SJCRH30 (cell line): Measurements from ENCODE around the gene NAT10. TPM values are rescaled to one million over a fixed set of nuclear protein-coding genes. Genes with fewer than 3 reads are reported as not detected.
"Not testable (repeated sequence)": the region's sequence is repeated elsewhere in the genome, so short reads cannot be mapped to it uniquely, and the experiment has no call there.

Experiments used
- DNase-seq, 2 experiments: peaks; one replicate each; pipeline ENCODE4 v3.0.0-alpha.2; 2015 to 2020
- H3K27ac ChIP-seq: fragments of 250-450 bp; sonication (Bioruptor Pico); 2 replicates; pipeline ENCODE4 v1.5.1; 2020; ENCODE audit warnings: mild to moderate bottlenecking, moderate library complexity
- H3K27me3 ChIP-seq: fragments of 250-450 bp; sonication (Bioruptor Pico); 2 replicates; pipeline ENCODE4 v1.5.1; 2020; ENCODE audit warnings: mild to moderate bottlenecking, moderate library complexity
- H3K36me3 ChIP-seq: fragments of 250-450 bp; sonication (Bioruptor Pico); 2 replicates; pipeline ENCODE4 v1.5.1; 2020; ENCODE audit warnings: mild to moderate bottlenecking, moderate library complexity
- H3K4me1 ChIP-seq: fragments of 250-450 bp; sonication (Bioruptor Pico); 2 replicates; pipeline ENCODE4 v1.5.1; 2020; ENCODE audit warnings: mild to moderate bottlenecking, moderate library complexity
- H3K4me3 ChIP-seq: fragments of 250-450 bp; sonication (Bioruptor Pico); 2 replicates; pipeline ENCODE4 v1.5.1; 2020; ENCODE audit warnings: mild to moderate bottlenecking, moderate library complexity
- H3K9me3 ChIP-seq: fragments of 250-450 bp; sonication (Bioruptor Pico); replicated peaks from 2 replicates; pipeline ENCODE4 v1.5.1; 2020; ENCODE audit warnings: mild to moderate bottlenecking, moderate library complexity
- total RNA-seq: library from RNA; depleted of rRNA; stranded (reverse); fragments of >200 nt; shearing (Covaris generic); gene quantifications from 2 replicates; pipeline ENCODE4 v1.2.3, GENCODE V29; 2014

The NAT10 gene
- total RNA-seq, 1 experiment from 2014 or later = 50.2 TPM

DNA sequence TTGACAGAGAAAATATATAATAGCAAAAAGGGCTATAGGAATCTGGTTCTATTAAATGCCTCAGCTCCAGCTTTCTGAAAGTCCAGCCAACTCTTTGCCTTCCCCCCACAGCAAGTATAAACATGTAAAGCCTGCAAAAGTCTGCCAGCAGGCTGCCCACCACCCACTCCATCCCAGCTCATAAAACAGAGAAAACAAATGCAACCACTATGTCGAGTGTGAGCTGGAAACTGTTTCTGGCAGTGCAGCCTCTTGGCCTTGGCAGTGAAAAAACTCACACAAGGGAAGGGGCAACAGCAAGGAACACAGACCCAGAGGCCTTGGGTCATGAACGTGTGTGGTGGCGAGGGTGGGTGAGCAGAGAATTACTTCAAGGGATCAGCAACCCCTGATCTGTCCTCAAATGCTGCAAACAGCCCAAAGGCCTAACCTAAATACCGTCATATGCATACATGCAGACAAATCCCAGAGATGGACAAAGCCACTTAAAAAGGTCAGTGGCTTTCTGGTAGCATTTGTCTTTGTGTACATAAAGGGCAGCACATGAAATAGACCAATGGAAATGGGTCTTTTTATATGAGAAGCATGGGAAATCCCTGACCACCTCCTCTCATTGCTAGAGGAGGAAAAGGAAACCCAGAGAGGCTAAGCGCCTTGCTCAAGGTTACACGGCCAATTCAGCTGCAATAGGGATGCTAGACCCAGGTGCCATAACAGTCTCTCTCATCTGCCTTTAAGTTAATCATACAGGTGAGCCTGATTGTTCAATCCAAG lies 74.8 kb downstream of the NAT10 start:
- DNase-seq = no peak
- Histone ChIP-seq H3K27ac (no peak overlapping the region), H3K27me3 (no peaks in the 10 kb centered on the region)

DNA sequence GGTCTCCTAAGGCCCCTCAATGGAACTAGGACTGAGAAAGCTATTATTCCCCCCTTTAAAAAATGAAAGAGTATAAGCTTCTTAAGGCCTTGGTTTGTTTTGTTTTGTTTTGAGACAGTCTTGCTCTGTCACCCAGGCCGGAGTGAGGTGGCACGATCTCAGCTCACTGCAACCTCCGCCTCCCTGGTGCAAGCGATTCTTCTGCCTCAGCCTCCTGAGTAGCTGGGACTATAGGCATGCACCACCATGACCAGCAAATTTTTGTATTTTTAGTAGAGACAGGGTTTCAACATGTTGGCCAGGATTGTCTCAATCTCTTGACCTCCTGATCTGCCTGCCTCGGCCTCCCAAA lies 75.4 kb downstream of the NAT10 start:
- H3K27me3 ChIP-seq, H3K36me3 ChIP-seq, H3K27ac ChIP-seq, H3K4me3 ChIP-seq, DNase-seq, H3K9me3 ChIP-seq: not testable (repeated sequence)
- H3K4me1 ChIP-seq = peaks cover 11% of the 10 kb centered on the region

More for the DNA sequence above, 74.8 kb downstream of the NAT10 start:
- Histone ChIP-seq H3K9me3 (no peaks in the 10 kb centered on the region), H3K4me3 (no peak overlapping the region), H3K4me1 (peaks cover 8% of the 10 kb centered on the region), H3K36me3 (no peaks in the 10 kb centered on the region)

DNA sequence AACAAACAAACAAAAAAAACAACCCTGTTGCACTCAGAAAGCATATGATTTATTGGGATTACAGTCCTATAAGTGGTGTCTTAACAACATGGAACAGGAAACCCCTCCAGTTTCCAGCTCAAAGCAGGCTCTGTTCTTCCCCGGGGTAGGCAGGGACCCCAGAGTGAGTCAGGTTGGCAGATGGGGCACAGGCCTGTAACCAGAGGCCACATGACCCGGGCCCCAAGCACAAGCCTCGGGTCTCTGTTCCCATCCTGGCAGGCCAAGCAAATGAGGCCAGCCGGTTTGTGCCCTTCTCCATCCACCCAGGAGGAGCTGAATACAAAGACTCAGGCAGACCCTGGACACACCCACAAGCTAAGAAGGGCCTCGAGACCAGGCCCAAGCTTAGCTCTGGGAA lies 75.8 kb downstream of the NAT10 start:
- Histone ChIP-seq H3K36me3 (no peaks in the 10 kb centered on the region), H3K4me3 (no peak overlapping the region), H3K27ac (no peak overlapping the region), H3K9me3 (no peaks in the 10 kb centered on the region), H3K4me1 (peaks cover 11% of the 10 kb centered on the region), H3K27me3 (no peaks in the 10 kb centered on the region)
- DNase-seq = no peak

DNA sequence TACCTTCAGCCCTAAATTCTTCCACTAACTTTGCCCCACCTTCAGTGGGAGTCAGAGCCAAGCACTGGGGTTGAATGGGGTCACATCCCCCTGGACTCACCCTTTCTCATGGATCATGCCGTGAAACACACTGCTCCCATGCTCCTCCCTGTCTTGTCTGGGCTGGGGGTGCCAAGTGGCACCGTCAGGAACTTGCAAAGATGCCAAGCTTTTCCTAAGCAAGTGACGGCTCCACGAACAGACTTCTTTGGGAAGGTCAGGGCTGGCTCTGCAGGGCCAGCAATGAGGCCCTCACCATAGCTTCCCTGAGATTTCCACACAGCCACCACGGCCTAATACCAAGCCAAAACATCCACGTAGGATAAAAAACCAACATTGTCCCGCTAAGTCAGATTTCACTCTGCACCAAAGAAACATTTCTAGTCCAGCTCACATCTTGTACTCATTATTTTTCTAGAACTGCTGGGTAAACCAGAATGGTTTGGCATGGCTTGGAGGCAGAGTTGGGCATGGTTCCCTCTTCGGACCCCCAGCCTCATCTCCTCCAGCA lies 76.5 kb downstream of the NAT10 start:
- DNase-seq = no peak
- no peaks in the 10 kb centered on the region for H3K36me3 ChIP-seq
- no peaks in the 10 kb centered on the region for H3K27me3 ChIP-seq
- no peak overlapping the region for H3K27ac ChIP-seq
- no peaks in the 10 kb centered on the region for H3K9me3 ChIP-seq
- H3K4me3 ChIP-seq = no peak overlapping the region
- H3K4me1 ChIP-seq = peaks cover 10% of the 10 kb centered on the region

DNA sequence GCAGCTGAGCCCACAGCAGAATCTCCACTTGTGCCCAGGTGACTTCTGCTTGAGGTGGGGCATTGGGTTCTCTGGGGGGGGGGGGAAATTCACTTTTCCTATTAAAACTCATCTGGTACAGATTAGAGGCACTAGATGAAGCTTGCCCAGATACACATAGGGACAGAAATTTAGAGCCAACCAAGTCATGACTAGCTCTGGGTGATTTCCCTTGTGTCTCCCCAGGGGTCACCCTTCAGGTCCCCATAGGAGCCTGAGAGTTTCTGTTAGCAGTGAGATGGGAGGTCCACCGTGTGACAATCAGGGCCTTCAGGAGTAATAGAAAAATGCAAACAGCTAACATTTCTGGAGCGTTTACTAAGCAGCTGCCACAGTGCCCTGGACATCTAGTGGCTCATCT lies 77.0 kb downstream of the NAT10 start:
- no peak overlapping the region for H3K27ac ChIP-seq
- no peaks in the 10 kb centered on the region for H3K27me3 ChIP-seq
- no peaks in the 10 kb centered on the region for H3K36me3 ChIP-seq
- no peak overlapping the region for H3K4me3 ChIP-seq
- no peak for DNase-seq
- peaks cover 11% of the 10 kb centered on the region; the same call in 1 of the 2 replicates for H3K4me1 ChIP-seq
- no peaks in the 10 kb centered on the region for H3K9me3 ChIP-seq

DNA sequence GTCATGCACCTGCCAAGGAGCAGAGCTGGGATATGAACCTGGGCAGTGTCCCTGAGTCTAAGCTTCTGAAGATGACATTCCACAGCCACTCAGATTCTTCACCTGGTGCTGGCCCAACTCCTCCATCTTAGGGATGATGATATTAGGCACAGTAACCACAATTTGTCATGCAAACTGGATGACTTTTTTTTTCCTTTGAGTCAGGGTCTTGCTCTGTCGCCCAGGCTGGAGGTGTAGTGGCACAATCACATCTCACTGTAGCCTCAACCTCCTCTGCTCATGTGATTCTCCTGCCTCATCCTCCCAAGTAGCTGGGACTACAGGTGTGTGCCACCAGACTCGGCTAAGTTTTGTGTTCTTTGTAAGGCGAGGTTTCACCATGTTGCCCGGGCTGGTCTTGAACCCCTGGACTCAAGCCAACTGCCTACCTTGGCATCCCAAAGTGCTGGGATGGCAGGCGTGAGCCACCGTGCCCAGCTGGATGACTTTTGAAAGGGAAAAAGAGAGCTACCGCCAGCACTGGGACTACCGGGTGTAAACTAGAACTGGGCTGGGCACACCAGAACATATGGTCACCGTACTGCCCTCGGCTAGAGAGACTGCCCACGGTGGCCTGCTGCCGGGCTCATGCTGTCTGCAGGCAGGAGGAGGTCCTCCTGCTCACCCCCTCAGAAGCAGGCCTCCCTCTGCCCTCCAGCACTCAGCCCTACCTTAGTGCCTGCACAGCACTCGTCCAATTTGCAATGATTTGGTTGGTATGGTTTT lies 77.7 kb downstream of the NAT10 start:
- Histone ChIP-seq H3K4me1 (peaks cover 11% of the 10 kb centered on the region; the same call in 1 of the 2 replicates), H3K27ac (no peak overlapping the region), H3K27me3 (no peaks in the 10 kb centered on the region), H3K4me3 (no peak overlapping the region), H3K9me3 (no peaks in the 10 kb centered on the region), H3K36me3 (no peaks in the 10 kb centered on the region)
- no peak for DNase-seq

DNA sequence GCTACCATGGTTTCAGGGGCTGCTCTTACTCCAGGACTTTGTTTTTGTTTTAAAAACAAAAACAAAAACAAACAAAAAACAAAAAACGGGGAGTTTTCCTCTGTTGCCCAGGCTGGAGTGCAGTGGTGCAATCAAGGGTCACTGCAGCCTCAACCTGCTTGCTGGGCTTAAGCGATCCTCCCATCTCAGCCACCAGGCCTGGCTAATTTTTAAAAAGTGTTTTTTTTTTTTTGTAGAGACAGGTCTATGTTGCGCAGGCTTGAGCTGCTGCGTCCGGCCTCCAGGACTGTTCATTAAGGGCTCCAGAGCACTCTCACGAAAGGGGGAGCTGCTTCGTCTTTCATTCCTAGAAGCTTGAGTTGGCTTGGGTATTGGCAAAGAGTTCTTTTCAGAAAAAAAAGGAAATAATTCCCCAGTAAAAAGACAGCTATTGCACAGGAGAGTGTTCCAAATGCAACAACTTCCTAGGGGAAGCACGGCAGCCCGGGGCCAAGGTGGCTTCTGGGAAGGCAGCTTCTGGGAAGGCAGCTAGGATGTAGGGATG lies 78.5 kb downstream of the NAT10 start:
- Histone ChIP-seq H3K27ac (no peak overlapping the region), H3K36me3 (no peaks in the 10 kb centered on the region), H3K9me3 (no peaks in the 10 kb centered on the region), H3K27me3 (no peaks in the 10 kb centered on the region), H3K4me3 (no peak overlapping the region), H3K4me1 (peaks cover 11% of the 10 kb centered on the region; the same call in 1 of the 2 replicates)
- no peak for DNase-seq

DNA sequence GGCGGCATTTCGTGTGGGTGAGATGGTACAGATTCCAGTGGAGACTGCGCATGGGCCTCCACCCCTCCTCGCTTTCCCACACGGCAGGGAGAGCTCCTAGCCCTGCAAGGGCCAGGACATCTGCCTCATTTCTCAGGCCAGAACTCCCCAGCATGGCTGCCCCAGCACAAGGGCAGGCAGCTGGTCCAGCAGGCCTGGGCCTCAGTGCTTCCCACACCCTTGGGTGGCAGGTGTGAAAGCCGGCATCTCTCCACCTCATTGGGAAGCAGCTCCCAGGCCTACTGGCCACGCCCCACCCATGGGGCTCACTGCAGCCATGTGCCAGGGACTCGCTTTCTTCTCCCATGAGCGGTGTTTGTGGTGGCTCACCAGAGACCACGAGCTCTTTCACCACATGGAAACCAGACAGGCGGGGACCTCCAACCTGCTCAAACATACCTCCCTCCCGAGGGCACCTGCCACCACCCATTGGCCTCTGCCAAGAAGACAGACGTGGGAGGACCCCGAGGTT lies 79.1 kb downstream of the NAT10 start:
- H3K9me3 ChIP-seq = no peaks in the 10 kb centered on the region
- H3K27me3 ChIP-seq = no peaks in the 10 kb centered on the region
- no peak overlapping the region for H3K27ac ChIP-seq
- DNase-seq = no peak
- H3K4me3 ChIP-seq = no peak overlapping the region
- peaks cover 11% of the 10 kb centered on the region; the same call in 1 of the 2 replicates for H3K4me1 ChIP-seq
- no peaks in the 10 kb centered on the region for H3K36me3 ChIP-seq

DNA sequence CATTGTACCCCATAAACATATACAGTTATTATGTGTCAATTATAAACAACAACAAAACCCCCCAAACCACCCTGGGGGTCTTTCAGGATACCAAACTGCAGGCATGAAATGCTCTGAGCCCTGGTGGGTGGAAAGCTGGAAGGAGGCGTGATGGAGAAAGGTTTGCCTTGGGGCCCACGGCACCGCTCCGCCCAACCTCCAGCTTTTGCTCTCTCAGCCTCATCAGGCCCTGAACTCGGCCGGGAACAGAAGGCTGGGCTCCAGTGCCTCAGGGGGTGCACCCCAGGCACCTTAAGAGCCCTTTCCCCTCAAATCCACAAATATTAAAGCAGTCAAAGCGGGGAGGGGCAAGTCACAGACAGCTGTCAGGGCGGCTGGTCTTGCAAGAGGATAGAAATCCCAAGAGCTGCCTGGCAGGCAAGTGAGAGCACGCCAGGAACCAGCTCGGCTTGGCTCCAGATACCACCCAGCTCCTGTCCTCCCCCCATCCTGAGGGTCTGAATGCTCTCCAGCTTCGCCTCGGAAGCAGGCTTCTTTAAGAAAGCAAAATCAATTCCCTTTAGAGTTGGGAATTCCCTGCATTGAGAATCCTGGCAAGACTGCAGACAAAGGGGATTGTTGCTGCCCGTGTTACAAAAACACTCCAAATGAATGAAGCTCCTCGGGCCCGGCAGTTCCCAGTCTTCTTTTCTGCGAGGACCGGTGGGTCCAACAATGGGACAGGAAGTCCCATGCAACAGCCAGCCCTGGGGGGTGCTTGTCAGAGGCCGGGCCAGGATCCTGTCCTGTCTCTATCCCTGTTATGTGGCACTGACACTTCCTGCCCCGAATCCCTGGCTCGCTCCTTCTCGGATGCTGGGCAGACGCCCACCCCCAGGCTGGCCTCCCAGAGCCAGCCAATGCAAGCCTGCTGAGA lies 80.8 kb downstream of the NAT10 start:
- peak; percentile 38 to 57 for DNase-seq
- no peaks in the 10 kb centered on the region for H3K27me3 ChIP-seq
- no peaks in the 10 kb centered on the region for H3K36me3 ChIP-seq
- H3K27ac ChIP-seq = peak overlapping the region; percentile 38; the same call in 1 of the 2 replicates
- no peaks in the 10 kb centered on the region for H3K9me3 ChIP-seq
- peaks cover 11% of the 10 kb centered on the region; the same call in 1 of the 2 replicates for H3K4me1 ChIP-seq
- peak overlapping the region; percentile 34 for H3K4me3 ChIP-seq

DNA sequence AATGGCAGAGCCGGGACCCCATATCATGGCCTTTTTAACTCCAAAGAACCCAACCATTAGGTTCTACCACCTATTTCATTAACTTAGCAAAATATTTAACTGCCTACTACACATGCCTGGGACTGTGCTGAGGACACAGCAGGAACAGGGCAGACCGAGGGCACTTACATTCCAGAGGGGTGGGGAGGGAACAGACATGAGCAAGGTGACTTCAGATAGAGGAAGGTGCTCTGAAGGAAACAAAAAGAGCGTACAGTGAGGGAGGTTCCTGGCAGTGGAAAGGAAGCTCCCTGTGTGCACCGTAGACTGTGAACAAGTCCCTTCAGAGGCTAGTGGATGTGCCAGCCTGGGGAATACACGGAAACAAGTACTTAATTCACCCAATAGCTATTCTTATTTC lies 82.8 kb downstream of the NAT10 start:
- Histone ChIP-seq H3K36me3 (no peaks in the 10 kb centered on the region), H3K27me3 (no peaks in the 10 kb centered on the region), H3K4me1 (peaks cover 24% of the 10 kb centered on the region), H3K4me3 (no peak overlapping the region), H3K27ac (no peak overlapping the region), H3K9me3 (no peaks in the 10 kb centered on the region)
- no peak for DNase-seq

DNA sequence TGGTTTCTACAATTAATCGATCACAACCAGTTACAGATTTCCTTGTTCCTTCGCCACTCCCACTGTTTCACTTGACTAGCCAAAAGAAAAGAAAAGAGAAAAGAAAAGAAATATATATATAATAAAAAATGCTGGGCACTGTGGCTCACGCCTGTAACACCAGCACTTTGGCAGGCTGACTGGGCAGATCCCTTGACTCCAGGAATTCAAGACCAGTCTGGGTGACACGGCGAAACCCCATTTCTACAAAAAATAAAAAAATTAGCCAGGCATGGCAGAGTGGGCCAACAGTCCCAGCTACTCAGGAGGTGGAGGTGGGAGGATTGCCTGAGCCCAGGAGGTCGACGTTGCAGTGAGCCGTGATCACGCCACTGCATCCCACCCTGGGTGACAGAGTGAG lies 83.8 kb downstream of the NAT10 start:
- Histone ChIP-seq H3K4me3 (no peak overlapping the region), H3K4me1 (peaks cover 34% of the 10 kb centered on the region), H3K27me3 (no peaks in the 10 kb centered on the region), H3K9me3 (no peaks in the 10 kb centered on the region), H3K36me3 (no peaks in the 10 kb centered on the region), H3K27ac (no peak overlapping the region)
- no peak for DNase-seq

DNA sequence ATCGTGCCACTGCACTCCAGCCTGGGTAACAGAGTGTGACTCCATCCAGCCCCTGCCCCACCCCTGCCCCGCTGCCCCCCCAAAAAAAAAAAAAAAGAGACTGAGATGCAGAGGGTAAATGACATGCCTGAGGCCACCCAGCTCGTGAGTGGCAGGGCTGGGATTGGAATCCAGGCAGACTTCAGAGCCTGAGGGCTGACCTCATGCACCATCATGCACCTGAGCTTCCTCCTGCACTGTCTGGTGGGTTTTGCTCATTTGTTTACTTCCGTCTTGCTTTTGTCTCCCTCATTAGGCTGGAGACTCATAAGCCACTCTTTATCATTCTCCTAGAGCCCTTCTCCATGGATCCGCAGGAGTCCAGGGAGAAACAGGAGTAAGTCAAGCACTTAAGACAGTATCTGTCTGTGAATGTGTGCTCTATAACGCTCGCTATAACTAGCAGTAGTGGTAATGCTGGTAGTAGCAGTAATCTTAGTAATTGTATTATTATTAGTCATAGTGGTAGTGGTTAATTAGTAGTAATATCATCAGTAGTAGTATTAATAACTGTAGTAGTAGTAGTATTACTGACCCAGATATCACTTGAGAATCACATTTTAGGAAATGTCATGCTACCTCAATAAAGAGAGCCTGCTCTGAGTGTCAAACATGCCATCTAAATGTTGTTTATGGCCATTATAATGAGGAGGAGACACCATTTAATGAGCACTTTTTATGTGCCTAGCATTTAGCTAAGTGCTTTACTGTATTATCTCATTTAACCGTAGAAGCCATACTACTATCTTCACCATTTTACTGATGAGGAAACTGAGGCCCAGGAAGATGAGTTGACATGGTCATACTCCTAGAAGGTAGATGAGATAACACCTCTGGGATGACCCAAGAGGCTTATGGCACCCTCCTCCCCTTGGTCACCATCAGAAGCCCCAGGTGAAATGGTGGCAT lies 85.0 kb downstream of the NAT10 start:
- H3K27ac ChIP-seq = no peak overlapping the region
- H3K4me1 ChIP-seq = peaks cover 37% of the 10 kb centered on the region
- H3K4me3 ChIP-seq = no peak overlapping the region
- H3K27me3 ChIP-seq = no peaks in the 10 kb centered on the region
- no peak for DNase-seq
- H3K9me3 ChIP-seq = no peaks in the 10 kb centered on the region
- H3K36me3 ChIP-seq = no peaks in the 10 kb centered on the region

DNA sequence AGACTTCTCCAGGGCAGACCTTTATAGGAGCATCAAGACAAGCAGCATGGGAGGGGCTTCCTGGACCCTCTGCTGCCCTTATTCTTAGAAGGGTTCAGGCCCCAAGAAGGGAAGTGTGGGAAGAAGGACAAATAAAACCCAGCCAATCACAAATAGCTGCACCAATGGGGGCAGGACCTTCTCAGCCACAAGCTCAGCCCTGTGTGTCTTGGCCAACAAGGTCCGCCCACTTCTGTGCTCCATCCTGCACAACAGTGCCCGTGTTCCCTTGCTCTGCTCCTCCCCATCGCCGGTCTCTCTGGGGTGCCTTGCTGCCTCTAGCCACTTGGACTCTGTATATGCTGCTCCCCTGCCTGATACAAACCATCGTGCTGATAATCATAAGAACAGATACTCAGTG lies 86.1 kb downstream of the NAT10 start:
- H3K4me3 ChIP-seq = no peak overlapping the region

More for the DNA sequence above, 86.1 kb downstream of the NAT10 start:
- Histone ChIP-seq H3K27me3 (no peaks in the 10 kb centered on the region), H3K4me1 (peaks cover 32% of the 10 kb centered on the region), H3K36me3 (no peaks in the 10 kb centered on the region), H3K9me3 (no peaks in the 10 kb centered on the region), H3K27ac (no peak overlapping the region)
- DNase-seq = no peak
